Transverse colon (tissue), 4 donors: ENCODE data around the gene ARHGEF4.

ENCODE experiments used
- POLR2AphosphoS5 ChIP-seq, 3 donors: sonication (generic); formaldehyde crosslinking; IDR thresholded peaks; one replicate each; pipeline ENCODE4 v1.6.1; 2016; ENCODE audit warnings: antibody characterized with exemption in 3 of 3
- TF ChIP-seq, protein P1 (sequence below), 5 experiments: fragments of 200-600 bp in 3 of 5; fragments of 450-650 bp in 2 of 5; sonication (generic) in 3 of 5; IDR thresholded peaks; 1 replicate in 2 of 5; 2 replicates in 3 of 5; pipeline ENCODE4 v1.5.1; 2016 to 2017; ENCODE audit warnings: antibody characterized with exemption in 5 of 5, inconsistent platforms in 3 of 5, mild to moderate bottlenecking in 2 of 5, moderate library complexity in 1 of 5

- no peak for TF ChIP-seq POLR2AphosphoS5 (IDR thresholded peaks at IDR 0.05)
- TF ChIP-seq, protein P1, sequence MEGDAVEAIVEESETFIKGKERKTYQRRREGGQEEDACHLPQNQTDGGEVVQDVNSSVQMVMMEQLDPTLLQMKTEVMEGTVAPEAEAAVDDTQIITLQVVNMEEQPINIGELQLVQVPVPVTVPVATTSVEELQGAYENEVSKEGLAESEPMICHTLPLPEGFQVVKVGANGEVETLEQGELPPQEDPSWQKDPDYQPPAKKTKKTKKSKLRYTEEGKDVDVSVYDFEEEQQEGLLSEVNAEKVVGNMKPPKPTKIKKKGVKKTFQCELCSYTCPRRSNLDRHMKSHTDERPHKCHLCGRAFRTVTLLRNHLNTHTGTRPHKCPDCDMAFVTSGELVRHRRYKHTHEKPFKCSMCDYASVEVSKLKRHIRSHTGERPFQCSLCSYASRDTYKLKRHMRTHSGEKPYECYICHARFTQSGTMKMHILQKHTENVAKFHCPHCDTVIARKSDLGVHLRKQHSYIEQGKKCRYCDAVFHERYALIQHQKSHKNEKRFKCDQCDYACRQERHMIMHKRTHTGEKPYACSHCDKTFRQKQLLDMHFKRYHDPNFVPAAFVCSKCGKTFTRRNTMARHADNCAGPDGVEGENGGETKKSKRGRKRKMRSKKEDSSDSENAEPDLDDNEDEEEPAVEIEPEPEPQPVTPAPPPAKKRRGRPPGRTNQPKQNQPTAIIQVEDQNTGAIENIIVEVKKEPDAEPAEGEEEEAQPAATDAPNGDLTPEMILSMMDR (IDR thresholded peaks at IDR 0.05): no peak
Measured at GRCh38 chr2:130791617-130791939, 45.1 kb upstream of the ARHGEF4 start.
